Measurements from ENCODE around the gene AKR1C4.
"Not testable (repeated sequence)": the region's sequence is repeated elsewhere in the genome, so short reads cannot be mapped to it uniquely, and the experiment has no call there.

DNA sequence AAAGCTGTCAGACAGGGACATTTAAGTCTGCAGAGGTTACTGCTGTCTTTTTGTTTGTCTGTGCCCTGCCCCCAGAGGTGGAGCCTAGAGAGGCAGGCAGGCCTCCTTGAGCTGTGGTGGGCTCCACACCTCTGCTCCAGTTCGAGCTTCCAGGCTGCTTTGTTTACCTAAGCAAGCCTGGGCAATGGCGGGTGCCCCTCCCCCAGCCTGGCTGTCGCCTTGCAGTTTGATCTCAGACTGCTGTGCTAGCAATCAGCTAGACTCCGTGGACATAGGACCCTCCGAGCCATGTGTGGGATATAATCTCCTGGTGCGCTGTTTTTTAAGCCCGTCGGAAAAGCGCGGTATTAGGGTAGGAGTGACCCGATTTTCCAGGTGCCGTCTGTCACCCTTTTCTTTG is 16.1 kb upstream of the AKR1C4 start:
- TF ChIP-seq, protein P1, sequence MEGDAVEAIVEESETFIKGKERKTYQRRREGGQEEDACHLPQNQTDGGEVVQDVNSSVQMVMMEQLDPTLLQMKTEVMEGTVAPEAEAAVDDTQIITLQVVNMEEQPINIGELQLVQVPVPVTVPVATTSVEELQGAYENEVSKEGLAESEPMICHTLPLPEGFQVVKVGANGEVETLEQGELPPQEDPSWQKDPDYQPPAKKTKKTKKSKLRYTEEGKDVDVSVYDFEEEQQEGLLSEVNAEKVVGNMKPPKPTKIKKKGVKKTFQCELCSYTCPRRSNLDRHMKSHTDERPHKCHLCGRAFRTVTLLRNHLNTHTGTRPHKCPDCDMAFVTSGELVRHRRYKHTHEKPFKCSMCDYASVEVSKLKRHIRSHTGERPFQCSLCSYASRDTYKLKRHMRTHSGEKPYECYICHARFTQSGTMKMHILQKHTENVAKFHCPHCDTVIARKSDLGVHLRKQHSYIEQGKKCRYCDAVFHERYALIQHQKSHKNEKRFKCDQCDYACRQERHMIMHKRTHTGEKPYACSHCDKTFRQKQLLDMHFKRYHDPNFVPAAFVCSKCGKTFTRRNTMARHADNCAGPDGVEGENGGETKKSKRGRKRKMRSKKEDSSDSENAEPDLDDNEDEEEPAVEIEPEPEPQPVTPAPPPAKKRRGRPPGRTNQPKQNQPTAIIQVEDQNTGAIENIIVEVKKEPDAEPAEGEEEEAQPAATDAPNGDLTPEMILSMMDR (IDR thresholded peaks at IDR 0.05), result not testable (repeated sequence)
- not testable (repeated sequence) for TF ChIP-seq POLR2A, POLR2AphosphoS5 (IDR thresholded peaks at IDR 0.05)

All from gastroesophageal sphincter (tissue), 3 donors.